ENCODE measurements around the gene TRIML1.
"Not testable (repeated sequence)": the region's sequence is repeated elsewhere in the genome, so short reads cannot be mapped to it uniquely, and the experiment has no call there.

Gene TRIML1

GRCh38 chr4:188147776-188148175 is 8.5 kb downstream of the TRIML1 start:
- in situ Hi-C loops (cut with MboI; ENCODE audit: low sequenced_read_pairs) = no loop called here

GRCh38 chr4:188154668-188155405 is 15.6 kb downstream of the TRIML1 start:
- in situ Hi-C loops (cut with MboI; ENCODE audit: low sequenced_read_pairs) = no loop called here

GRCh38 chr4:188158336-188158735 is 19.1 kb downstream of the TRIML1 start:
- in situ Hi-C loops (cut with MboI; ENCODE audit: low sequenced_read_pairs) = no loop called here

GRCh38 chr4:188159513-188160226 is 20.4 kb downstream of the TRIML1 start:
- in situ Hi-C loops (cut with MboI; ENCODE audit: low sequenced_read_pairs) = not testable (repeated sequence)

- in situ Hi-C loops (cut with MboI; ENCODE audit: low sequenced_read_pairs) = no loop called here
These were observed 21.2 kb downstream of the TRIML1 start for GRCh38 chr4:188160406-188160805.

- in situ Hi-C loops (cut with MboI; ENCODE audit: low sequenced_read_pairs) = no loop called here
These were observed 21.9 kb downstream of the TRIML1 start for GRCh38 chr4:188161167-188161566.

GRCh38 chr4:188162698-188163097 is 23.5 kb downstream of the TRIML1 start:
- in situ Hi-C loops (cut with MboI; ENCODE audit: low sequenced_read_pairs) = no loop called here

GRCh38 chr4:188168726-188169373 is 29.6 kb downstream of the TRIML1 start:
- in situ Hi-C loops (cut with MboI; ENCODE audit: low sequenced_read_pairs) = no loop called here

- in situ Hi-C loops (cut with MboI; ENCODE audit: low sequenced_read_pairs) = no loop called here
These were observed 32.3 kb downstream of the TRIML1 start for GRCh38 chr4:188171551-188171950.

- in situ Hi-C loops (cut with MboI; ENCODE audit: low sequenced_read_pairs) = no loop called here
These were observed 36.0 kb downstream of the TRIML1 start for GRCh38 chr4:188175288-188175687.

- in situ Hi-C loops (cut with MboI; ENCODE audit: low sequenced_read_pairs) = no loop called here
These were observed 38.9 kb downstream of the TRIML1 start for GRCh38 chr4:188177997-188178675.

GRCh38 chr4:188178806-188179205 is 39.6 kb downstream of the TRIML1 start:
- in situ Hi-C loops (cut with MboI; ENCODE audit: low sequenced_read_pairs) = no loop called here

- in situ Hi-C loops (cut with MboI; ENCODE audit: low sequenced_read_pairs) = no loop called here
These were observed 47.9 kb downstream of the TRIML1 start for GRCh38 chr4:188187106-188187505.

GRCh38 chr4:188190461-188190860 is 51.2 kb downstream of the TRIML1 start:
- in situ Hi-C loops (cut with MboI; ENCODE audit: low sequenced_read_pairs) = no loop called here

GRCh38 chr4:188194421-188194820 is 55.2 kb downstream of the TRIML1 start:
- in situ Hi-C loops (cut with MboI; ENCODE audit: low sequenced_read_pairs) = no loop called here

- in situ Hi-C loops (cut with MboI; ENCODE audit: low sequenced_read_pairs) = no loop called here
These were observed 56.2 kb downstream of the TRIML1 start for GRCh38 chr4:188195389-188195985.

GRCh38 chr4:188196134-188196735 is 57.0 kb downstream of the TRIML1 start:
- in situ Hi-C loops (cut with MboI; ENCODE audit: low sequenced_read_pairs) = no loop called here
